Measurements from ENCODE around the gene KRTAP10-3.
"Not testable (repeated sequence)": the region's sequence is repeated elsewhere in the genome, so short reads cannot be mapped to it uniquely, and the experiment has no call there.

The KRTAP10-3 gene

GRCh38 chr21:44589586-44590305, 31.2 kb upstream of the KRTAP10-3 start:
- no peak for DNase-seq

GRCh38 chr21:44589094-44589493, 30.5 kb upstream of the KRTAP10-3 start:
- DNase-seq: no peak

- DNase-seq: no peak
Measured at GRCh38 chr21:44585892-44586291, 27.3 kb upstream of the KRTAP10-3 start.

- no peak for DNase-seq
Measured at GRCh38 chr21:44583800-44584147, 25.2 kb upstream of the KRTAP10-3 start.

GRCh38 chr21:44583089-44583799, 24.6 kb upstream of the KRTAP10-3 start:
- no peak for DNase-seq

- peak; percentile 14 to 32 for DNase-seq
Measured at GRCh38 chr21:44582055-44582454, 23.5 kb upstream of the KRTAP10-3 start.

GRCh38 chr21:44581158-44581557, 22.6 kb upstream of the KRTAP10-3 start:
- no peak for DNase-seq

- DNase-seq: not testable (repeated sequence)
Measured at GRCh38 chr21:44580231-44580821, 21.7 kb upstream of the KRTAP10-3 start, which contains the start of gene KRTAP10-5. TSS of gene KRTAP10-5 (minus strand) at chr21:44580604. CDS start at chr21:44580578, 26 bp downstream.

GRCh38 chr21:44579833-44580144, 21.2 kb upstream of the KRTAP10-3 start:
- no peak for DNase-seq

GRCh38 chr21:44579056-44579832, 20.6 kb upstream of the KRTAP10-3 start:
- DNase-seq: no peak

- no peak for DNase-seq
Measured at GRCh38 chr21:44578371-44579055, 19.9 kb upstream of the KRTAP10-3 start.

- no peak for DNase-seq
Measured at GRCh38 chr21:44576025-44576420, 17.4 kb upstream of the KRTAP10-3 start.

- no peak for DNase-seq
Measured at GRCh38 chr21:44575307-44576024, 16.9 kb upstream of the KRTAP10-3 start.

GRCh38 chr21:44574457-44575306, 16.1 kb upstream of the KRTAP10-3 start:
- peak in 1 of 2 experiments; percentile 21 for DNase-seq

- DNase-seq: not testable (repeated sequence)
Measured at GRCh38 chr21:44573630-44574456, 15.2 kb upstream of the KRTAP10-3 start, which contains the start of gene KRTAP10-4. TSS of gene KRTAP10-4 (plus strand) at chr21:44573729. CDS start at chr21:44573759, 30 bp downstream.

- DNase-seq: no peak
Measured at GRCh38 chr21:44572959-44573583, 14.5 kb upstream of the KRTAP10-3 start.

GRCh38 chr21:44571844-44572782, 13.5 kb upstream of the KRTAP10-3 start:
- no peak for DNase-seq

GRCh38 chr21:44571296-44571695, 12.7 kb upstream of the KRTAP10-3 start:
- DNase-seq: no peak

Measured in NCI-H526 (cell line).